NCI-H2171 treated with DMSO at 0.1 percent for 48 hours (cell line): ENCODE data around the gene TMOD1.
"Not testable (repeated sequence)": the region's sequence is repeated elsewhere in the genome, so short reads cannot be mapped to it uniquely, and the experiment has no call there.

Source experiments
- DNase-seq: peaks from one replicate; lab custom pipeline; 2025; lab: John Stamatoyannopoulos, UW

Gene TMOD1

DNA sequence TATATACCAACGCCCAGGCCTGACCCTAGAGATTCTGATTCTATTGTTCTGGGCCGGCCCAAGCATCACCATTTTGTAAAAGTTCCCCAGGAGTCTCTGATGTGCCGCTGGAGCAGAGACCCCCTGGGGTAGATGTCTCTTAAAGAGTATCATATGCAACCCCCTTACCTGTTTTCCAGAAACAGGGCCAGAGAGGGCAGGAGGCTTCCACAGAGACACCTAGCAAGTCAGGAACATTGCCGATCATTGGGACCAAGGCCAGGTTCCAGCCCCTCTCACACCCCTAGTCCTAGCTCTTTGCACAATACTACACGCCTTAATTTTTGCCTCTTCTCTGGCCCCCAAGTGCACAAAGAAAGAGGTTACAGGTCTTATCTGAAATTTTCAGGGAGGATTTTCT is 63.8 kb downstream of the TMOD1 start:
- DNase-seq = no peak

DNA sequence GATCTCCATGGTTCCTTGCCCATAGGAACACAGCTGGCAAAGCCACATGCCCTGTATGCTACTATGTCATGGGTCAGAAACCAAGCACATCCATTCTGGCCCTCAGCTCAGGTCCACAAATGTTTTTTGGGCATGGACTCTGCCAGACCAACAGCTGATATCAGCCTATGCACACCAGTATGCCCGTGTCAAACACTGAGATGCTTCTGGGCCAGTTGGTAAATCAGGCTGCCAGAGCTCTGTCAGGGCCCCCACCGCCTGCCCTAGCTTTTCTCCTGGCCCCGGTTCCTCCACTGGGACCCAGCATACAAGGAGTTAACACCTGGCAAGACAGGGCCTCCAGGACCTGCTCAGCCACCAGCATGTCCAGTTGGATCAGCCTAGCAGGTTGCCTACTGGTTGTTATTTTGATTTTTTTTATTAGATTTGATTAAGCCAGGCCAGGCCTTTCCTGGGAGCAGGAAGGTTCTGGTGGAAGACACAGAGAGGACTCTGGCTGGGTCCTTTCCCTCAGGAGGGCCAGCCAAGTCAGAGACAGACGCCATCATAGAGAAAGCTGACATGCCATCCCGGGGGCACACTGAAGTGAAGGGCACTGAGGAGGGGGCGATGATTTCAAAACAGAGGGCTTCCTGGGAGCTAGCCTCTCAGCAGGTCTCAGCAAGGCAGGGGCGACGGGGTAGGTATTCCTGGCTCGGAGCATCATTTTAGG is 65.9 kb downstream of the TMOD1 start:
- no peak for DNase-seq

DNA sequence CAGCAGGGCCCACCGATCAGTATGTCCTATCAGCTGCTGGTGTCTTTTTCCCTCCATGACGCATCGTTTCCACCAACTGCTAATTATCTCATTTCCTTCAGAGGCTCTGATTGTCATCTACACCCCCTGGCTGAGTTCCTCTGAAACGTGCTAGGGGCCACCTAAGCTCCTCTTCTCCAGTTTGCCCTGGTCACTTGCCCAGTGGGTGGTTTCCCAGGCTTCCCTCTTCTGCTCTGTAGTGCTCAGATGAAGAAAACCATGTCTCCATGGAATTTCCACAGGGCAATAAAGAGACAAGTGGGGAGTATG is 66.4 kb downstream of the TMOD1 start:
- no peak for DNase-seq

DNA sequence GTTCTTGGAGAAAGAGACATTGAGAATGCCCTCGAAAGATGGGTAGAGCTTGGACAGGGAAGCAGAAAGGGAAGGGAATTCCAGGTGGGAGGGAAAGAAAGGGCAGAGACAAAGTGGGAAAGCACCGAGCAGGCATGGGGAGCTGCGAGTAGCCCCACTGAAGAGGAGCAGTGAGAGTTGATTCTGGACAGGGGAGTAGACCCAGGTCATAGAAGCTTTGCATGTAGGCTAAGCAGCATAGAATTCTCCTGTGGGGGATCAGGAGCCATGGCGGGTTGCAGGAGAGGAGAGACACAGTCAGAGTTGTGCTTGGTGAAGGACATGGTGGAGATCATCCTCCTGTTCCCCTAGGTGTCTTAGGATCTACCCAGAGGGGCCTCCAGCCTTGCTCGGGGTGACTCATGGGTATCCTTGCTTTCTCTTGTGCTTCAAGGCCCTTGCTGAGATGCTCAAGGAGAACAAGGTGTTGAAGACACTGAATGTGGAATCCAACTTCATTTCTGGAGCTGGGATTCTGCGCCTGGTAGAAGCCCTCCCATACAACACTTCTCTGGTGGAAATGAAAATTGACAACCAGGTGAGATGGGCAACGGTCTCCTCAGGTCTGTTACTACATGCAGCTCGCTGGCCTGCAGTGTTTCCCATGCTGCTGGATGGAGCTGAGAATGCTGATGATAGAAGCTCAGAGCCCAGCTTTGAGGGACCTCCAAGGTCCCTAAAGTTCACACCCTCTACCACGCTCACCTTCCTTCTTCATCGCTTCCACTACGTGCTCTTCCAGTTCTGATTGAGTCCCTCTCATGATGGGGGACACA is 67.2 kb downstream of the TMOD1 start:
- DNase-seq = no peak

DNA sequence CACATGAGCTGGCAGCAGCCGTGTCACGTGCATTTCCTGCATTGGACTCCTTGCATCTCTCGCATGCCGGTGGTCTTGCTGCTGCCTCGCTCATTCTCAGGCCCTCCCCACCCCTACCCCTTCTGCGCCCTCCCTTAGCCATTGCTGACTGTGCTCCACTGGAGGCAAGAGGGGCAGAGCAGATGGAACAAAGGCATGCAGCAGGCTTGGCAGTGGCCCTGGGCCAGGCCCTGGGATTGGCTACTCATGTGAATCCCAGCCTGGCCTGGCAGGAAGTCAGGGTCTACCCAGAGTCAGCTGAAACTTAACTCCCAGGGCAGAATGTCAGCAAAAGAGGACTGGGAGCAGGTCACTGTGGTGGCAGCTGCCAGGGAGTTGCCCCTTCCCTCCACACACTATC is 69.4 kb downstream of the TMOD1 start:
- DNase-seq = no peak

DNA sequence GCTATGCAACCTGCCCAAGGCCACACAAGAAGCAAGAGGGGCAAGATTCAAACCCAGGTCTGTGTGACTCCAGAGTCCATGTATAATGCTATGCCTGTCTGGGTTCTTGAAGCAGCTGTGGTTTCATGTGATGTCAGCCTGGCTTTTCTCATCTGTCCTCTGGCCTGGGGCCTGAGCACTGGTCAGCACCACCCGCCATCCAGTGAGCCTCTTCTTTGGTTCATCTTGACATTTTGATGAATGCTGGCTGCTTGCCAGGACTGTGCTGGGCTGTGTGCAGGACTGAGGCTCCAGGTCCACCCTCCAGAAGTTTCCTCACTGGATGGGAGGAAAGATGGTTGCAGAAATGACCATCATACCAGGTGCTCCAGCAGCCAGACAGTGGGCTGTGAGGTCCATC is 70.2 kb downstream of the TMOD1 start:
- DNase-seq = no peak

DNA sequence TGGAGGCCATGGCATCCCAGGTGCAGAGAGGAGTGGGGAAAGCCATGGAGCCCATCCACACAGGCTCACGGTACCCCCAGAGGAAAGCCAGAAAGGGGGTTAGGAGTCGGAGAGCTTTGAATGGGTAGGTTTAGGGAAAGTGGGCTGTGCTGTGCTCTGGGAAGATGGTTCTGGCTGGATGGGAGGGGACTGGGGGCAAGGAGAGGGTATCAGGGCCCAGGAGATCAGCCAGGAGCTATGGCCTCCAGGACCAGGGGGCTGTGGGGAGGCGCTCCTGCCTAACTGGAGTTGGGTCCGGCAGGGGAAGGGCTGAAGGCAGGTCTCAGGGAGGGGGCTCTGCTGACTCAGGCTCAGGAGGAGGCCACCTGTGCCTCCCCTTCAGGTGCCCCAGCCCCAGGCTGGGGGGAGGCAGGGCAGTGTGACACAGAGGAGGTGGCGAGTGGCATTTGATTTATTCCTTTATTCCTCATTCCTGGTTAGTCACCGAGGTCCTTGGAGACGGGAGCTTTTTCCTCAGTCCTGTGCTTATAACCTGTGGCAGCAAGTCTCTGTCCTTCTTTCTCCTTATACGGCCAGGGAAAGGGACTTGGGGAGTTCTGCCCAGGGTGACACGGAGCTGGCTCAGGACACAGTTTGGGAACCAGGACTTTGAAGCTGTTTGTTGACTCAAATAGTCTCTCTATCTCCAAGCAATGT is 70.9 kb downstream of the TMOD1 start:
- no peak for DNase-seq

DNA sequence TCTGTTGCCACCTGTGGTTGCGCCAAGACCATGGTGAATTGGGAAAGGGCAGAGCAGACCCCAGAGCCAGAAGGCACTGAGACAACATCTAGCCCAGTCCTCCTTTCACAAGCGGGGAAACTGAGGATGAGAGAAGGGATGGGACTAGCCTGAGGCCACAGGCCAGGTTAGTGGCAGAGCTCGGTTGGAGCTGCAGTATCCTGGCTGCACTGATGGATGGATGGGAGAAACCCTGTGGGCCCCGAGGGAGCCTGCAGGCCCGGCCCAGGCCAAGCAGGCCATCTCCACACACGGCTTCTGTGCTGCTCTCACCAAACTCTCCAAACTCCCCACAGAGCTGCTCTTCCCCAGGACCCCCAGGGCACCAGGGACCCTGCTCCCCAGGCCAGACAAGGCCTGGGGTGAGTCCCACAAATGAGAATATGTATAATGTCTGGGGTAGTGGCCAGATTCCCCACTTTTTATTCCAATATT is 71.5 kb downstream of the TMOD1 start:
- no peak for DNase-seq

DNA sequence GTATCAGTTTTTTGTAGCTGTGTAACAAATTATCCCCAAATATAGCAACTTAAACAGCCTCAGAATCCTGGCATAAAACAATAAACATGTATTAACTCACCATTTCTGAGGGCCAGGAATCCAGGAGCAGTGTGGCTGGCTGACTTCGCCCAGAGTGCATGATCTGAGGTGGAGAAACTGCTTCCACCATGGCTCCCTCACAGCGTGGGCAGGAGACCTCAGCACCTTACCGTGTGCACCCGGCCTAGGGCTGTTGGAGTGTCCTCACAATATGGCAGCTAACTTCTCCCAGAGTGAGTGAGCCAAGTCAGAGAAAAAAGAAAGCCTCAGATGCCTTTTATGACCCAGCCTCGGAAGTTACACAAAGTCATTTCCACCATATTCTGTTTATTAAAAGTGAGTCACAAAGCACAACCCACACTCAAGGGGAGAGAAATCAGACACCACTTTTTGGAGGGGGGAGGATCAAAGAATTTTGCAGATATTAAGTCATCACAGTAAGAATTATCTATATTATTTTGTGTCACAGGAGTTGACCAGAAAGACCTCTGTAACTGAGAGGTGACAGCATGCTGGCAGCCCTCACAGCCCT is 72.1 kb downstream of the TMOD1 start:
- DNase-seq = no peak

DNA sequence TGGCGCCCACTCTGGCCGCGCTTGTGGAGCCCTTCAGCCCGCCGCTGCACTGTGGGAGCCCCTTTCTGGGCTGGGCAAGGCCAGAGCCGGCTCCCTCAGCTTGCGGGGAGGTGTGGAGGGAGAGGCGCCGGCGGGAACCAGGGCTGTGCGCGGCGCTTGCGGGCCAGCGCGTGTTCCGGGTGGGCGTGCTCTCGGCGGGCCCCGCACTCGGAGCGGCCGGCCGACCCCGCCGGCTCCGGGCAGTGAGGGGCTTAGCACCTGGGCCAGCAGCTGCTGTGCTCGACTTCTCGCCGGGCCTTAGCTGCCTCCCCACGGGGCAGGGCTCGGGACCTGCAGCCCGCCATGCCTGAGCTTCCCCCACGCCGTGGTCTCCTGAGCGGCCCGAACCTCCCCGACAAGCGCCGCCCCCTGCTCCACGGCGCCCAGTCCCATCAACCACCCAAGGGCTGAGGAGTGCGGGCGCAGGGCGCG is 72.7 kb downstream of the TMOD1 start:
- not testable (repeated sequence) for DNase-seq

DNA sequence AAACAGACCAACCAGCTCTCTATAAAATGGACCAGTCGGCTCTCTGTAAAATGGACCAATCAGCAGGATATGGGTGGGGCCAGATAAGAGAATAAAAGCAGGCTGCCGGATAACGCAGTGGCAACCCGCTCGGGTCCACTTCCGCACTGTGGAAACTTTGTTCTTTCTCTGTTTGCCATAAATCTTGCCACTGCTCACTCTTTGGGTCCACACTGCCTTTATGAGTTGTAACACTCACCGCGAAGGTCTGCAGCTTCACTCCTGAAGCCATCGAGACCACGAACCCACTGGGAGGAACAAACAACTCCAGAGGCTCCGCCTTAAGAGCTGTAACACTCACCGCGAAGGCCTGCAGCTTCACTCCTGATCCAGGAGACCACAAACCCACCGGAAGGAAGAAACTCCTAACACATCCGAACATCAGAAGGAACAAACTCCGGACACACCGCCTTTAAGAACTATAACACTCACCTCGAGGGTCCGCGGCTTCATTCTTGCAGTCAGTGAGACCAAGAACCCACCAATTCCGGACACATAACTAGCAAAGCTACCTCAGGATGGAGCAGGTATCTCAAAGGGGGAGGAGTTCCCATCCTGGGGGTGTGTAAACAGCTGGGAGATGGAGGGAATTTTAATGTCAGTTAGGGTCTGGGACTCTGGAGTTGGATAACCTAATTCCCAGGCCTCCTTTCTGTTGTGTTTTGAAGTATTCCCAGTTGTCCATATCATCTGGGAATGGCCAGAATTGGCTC is 73.6 kb downstream of the TMOD1 start:
- DNase-seq = not testable (repeated sequence)

DNA sequence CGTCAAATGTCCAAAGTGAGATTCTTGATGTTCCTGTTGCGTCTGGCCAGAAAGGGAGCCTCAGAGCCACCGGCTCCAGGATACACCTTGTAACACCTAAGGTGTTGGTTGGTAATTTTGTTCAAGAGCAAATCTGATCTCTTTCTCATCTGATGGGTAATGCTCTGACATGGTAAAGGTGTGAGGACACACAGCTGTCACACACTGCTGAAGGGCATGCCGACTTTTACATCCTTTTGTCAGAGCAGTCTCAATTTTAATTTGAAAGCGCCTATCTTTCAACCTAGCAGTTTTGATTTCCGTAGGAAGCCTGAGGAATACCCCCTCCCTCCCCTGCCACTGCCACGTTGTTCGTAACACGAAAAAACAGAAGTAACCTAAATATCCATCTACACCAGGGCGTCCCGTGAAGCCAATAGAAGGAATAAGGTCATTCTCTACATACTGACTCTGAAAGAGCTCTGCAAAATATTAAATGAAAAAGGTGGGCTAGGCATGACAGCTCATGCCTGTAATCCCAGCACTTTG is 74.3 kb downstream of the TMOD1 start:
- no peak for DNase-seq

DNA sequence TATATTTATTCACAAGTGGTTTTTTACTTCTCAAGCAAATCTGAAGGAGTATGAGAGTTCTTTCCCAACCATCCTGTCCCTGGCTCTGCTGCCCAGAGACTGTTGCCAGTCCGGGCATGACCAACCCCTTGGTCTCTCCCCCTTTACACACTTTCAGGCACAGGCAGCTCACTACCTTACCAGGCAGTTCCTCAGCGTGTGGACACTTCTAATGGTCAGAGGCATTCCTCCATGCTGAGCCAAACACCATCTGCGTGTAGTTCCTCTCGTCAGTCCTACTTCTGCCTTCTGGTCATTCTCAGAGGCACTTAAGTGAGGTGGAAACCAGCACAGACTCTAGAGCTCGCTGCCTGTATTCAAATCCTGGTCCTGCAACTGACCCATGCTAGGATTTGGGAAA is 75.6 kb downstream of the TMOD1 start:
- no peak for DNase-seq

DNA sequence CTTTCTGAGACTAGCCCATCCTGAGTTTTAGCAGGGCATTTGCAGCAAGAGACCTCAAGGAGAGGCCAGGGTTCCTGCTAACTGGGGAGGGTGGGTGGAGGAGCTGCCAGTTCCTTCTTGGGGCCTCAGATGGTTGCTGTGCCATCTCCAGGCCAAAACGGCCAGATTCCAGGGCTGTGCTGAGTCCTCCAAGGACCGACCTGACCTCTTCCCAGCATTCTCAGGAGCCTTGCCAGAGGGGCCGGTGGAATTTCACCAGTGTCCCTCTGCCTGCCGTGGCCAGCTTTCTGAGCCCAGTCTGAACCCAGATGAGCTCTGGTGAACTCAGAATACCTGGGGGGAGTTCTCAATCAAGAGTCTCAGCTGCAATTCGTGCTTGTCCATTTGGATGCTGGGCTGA is 77.4 kb downstream of the TMOD1 start:
- DNase-seq = no peak

DNA sequence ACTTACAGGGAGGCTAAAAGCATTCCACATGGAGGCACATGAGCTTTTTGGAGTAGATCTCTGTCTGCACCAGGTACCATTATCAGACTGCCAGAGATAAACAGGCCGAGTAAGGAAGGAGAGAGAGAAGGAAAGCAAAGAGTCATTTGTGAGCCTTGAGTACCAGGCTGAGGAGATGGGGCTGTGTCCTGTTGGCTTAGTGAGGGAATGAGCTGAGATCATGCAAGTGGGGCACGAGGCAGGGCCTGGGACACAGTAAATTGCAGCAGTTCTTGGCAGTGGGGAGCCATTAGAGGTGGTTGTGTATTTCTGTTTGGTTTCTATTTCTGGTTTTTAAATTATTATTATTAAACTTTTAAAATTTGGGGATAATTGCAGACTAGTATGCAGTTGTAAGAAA is 78.4 kb downstream of the TMOD1 start:
- no peak for DNase-seq

DNA sequence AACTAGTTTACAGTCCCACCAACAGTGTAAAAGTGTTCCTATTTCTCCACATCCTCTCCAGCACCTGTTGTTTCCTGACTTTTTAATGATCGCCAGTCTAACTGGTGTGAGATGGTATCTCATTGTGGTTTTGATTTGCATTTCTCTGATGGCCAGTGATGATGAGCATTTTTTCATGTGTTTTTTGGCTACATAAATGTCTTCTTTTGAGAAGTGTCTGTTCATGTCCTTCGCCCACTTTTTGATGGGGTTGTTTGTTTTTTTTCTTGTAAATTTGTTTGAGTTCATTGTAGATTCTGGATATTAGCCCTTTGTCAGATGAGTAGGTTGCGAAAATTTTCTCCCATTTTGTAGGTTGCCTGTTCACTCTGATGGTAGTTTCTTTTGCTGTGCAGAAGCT is 80.1 kb downstream of the TMOD1 start:
- not testable (repeated sequence) for DNase-seq

DNA sequence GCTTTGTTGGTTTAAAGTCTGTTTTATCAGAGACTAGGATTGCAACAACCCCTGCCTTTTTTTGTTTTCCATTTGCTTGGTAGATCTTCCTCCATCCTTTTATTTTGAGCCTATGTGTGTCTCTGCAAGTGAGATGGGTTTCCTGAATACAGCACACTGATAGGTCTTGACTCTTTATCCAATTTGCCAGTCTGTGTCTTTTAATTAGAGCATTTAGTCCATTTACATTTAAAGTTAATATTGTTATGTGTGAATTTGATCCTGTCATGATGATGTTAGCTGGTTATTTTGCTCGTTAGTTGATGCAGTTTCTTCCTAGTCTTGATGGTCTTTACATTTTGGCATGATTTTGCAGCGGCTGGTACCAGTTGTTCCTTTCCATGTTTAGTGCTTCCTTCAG is 83.3 kb downstream of the TMOD1 start:
- DNase-seq = not testable (repeated sequence)

DNA sequence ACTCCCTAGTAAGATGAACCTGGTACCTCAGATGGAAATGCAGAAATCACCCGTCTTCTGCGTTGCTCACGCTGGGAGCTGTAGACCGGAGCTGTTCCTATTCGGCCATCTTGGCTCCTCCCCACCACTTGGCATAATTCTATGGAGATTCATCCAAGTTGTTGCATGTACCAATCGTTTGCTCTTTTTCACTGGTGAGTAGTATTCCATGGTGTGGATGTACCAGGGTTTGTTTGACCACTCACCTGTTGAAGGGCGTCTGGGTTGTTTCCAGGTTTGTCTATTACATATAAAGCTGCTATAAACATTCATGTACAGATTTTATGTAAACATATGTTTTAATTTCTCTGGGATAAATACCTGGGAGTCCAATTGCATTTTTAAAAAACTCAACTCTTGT is 85.4 kb downstream of the TMOD1 start:
- not testable (repeated sequence) for DNase-seq

DNA sequence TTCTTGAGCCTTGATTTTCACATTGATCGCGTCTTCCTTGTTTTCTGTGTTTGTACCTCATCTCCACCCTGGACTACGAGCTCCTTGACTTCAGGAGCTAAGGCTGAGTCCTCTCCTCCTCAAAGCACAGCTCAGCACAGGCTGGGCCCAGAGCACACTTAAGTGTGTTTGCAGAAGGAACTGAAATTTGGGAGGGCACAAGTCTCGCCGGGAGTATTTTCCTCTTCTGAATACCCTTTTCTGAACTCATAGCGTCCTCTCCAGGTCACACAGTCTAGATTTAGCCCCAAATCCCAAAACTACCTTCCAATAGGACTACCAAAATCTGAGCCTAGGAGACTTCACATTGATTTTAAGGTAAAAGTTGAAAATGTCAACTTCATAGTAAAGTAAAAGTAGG is 90.1 kb downstream of the TMOD1 start:
- no peak for DNase-seq

DNA sequence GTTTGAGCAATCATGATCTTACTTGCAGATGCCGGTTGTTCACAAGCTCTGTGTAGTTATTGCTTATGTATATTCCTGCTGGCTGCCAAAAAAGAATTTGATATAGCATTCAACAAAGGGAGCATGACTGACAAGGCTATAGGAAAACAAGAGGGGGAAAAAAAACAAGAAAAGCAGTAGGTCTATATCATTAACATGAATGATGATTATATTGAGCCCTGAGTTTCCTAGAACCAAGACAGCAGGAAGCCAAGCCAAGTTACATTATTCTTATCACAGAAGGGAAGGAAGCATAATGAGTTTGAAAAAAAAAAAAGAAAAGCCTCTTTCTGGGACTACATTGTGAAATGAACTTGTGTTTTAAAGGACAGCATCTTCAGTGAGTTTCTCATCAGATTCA is 90.7 kb downstream of the TMOD1 start:
- DNase-seq = peak; percentile 49

DNA sequence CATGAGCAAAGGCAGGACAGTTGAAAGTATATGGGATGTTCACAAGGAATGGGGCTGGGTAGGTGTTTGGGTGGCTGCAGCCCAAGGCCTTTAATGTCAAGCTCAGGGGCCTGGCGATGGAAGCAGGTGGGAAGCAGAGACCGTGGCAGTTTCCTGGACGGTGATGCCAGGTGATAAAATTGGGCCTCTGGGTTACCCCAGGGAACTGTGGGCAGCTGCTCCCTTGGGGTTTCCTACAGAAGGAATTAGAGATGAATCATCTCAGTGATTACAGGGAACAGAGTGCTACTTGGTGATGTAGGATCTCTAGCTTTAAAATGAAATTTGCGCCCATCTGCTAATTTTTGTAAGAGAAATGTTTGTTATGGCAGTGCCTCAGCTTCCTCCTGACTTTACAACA is 92.5 kb downstream of the TMOD1 start:
- peak; percentile 73 for DNase-seq
